GM23248 (cell line): ENCODE data around the gene RPS24.

ENCODE experiments used
- EZH2 ChIP-seq: fragments of 200-600 bp; sonication (generic); IDR thresholded peaks from 2 replicates; pipeline ENCODE4 v1.6.1; 2018; ENCODE audit warnings: antibody characterized with exemption, mild to moderate bottlenecking; ENCODE audit not compliant: insufficient read depth, poor library complexity, severe bottlenecking
- EZH2phosphoT487 ChIP-seq: fragments of 200-600 bp; sonication (generic); IDR thresholded peaks from 2 replicates; pipeline ENCODE4 v1.6.1; 2018; ENCODE audit warnings: antibody characterized with exemption, moderate library complexity, mild to moderate bottlenecking, low read depth; ENCODE audit not compliant: insufficient read depth

GRCh38 chr10:77984986-77985385 is 48.7 kb upstream of the RPS24 start:
- TF ChIP-seq EZH2 = no peak
- TF ChIP-seq EZH2phosphoT487 = no peak
